HTERT RPE-1 (cell line): ENCODE results near the gene HAGH.

Experiments
- in situ Hi-C: fragments of 300-500 bp; cut with MboI; formaldehyde crosslinking; loops from 4 replicates; pipeline ENCODE4 v1.14.3; 2020; ENCODE audit warnings: low sequenced_read_pairs

Gene HAGH

GRCh38 chr16:1787322-1788094, 39.1 kb downstream of the HAGH start:
- in situ Hi-C loops = no loop called here

- in situ Hi-C loops = no loop called here
These were observed 39.6 kb downstream of the HAGH start for GRCh38 chr16:1787056-1787321.

GRCh38 chr16:1786242-1787055, 40.2 kb downstream of the HAGH start:
- in situ Hi-C loops = no loop called here

GRCh38 chr16:1785846-1786170, 40.8 kb downstream of the HAGH start:
- in situ Hi-C loops = no loop called here

- in situ Hi-C loops = no loop called here
These were observed 41.4 kb downstream of the HAGH start for GRCh38 chr16:1784977-1785845.

GRCh38 chr16:1782408-1783264, 44.0 kb downstream of the HAGH start, which contains the start of the genes NUBP2 and SPSB3:
TSS of gene NUBP2 (plus strand) at chr16:1782960. CDS start at chr16:1783021, 61 bp downstream.
TSS of gene SPSB3 (minus strand) at chr16:1782571. CDS start at chr16:1781483, 1,088 bp downstream.
- in situ Hi-C loops = no loop called here

GRCh38 chr16:1781758-1782407, 44.7 kb downstream of the HAGH start:
- in situ Hi-C loops = no loop called here

- in situ Hi-C loops = no loop called here
These were observed 45.4 kb downstream of the HAGH start for GRCh38 chr16:1781254-1781653.

- in situ Hi-C loops = no loop called here
These were observed 46.0 kb downstream of the HAGH start for GRCh38 chr16:1780677-1781072.

GRCh38 chr16:1779741-1780676, 46.6 kb downstream of the HAGH start:
- in situ Hi-C loops = no loop called here

- in situ Hi-C loops = no loop called here
These were observed 47.4 kb downstream of the HAGH start for GRCh38 chr16:1779234-1779701.

GRCh38 chr16:1778200-1779179, 48.1 kb downstream of the HAGH start:
- in situ Hi-C loops = no loop called here

- in situ Hi-C loops = no loop called here
These were observed 49.0 kb downstream of the HAGH start for GRCh38 chr16:1777375-1778199.

GRCh38 chr16:1776991-1777374, 49.6 kb downstream of the HAGH start:
- in situ Hi-C loops = no loop called here

- in situ Hi-C loops = no loop called here
These were observed 50.0 kb downstream of the HAGH start for GRCh38 chr16:1776672-1776955.

GRCh38 chr16:1775846-1776671, 50.6 kb downstream of the HAGH start:
- in situ Hi-C loops = no loop called here
